Measurements from ENCODE around the gene DPYD.

- TF ChIP-seq CTCF (IDR thresholded peaks at IDR 0.05) (no peak), POLR2A (IDR thresholded peaks at IDR 0.05) (no peak)
These were observed 11.6 kb downstream of the DPYD start for GRCh38 chr1:97909266-97909665.

All from uterus (tissue), 2 donors.